HTR-8/SVneo (cell line): ENCODE results near the gene GMEB2.
"Not testable (repeated sequence)": the region's sequence is repeated elsewhere in the genome, so short reads cannot be mapped to it uniquely, and the experiment has no call there.

Source experiments
- DNase-seq: peaks from one replicate; pipeline ENCODE4 v3.0.0; 2011; ENCODE audit warnings: low spot score, mixed read lengths; ENCODE audit not compliant: insufficient read length
- FAIRE-seq: peaks from 2 replicates; lab custom pipeline; 2011; peaks lifted over from hg19 to GRCh38; lab: Jason Lieb, UNC

The GMEB2 gene

DNA sequence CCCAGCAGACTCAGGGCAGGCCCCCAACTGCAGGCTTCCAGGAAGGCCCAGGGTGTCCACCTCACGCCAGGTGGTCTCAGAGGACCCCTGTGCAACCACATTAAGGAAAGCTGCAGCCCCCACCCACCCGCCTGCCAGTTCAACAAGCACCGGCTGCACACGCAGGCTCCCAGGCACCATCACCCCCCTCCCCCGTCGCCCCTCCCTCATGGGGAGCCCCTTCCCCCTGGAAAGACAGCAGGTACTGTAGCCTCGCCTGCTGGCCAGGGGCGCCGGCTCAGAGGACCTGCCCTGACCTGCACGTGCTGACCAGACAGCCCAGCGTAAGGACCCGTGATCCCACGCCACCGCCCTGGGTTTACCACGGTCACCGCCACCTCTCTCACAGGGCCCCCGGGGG is 13.8 kb upstream of the GMEB2 start:
- not testable (repeated sequence) for FAIRE-seq, DNase-seq

DNA sequence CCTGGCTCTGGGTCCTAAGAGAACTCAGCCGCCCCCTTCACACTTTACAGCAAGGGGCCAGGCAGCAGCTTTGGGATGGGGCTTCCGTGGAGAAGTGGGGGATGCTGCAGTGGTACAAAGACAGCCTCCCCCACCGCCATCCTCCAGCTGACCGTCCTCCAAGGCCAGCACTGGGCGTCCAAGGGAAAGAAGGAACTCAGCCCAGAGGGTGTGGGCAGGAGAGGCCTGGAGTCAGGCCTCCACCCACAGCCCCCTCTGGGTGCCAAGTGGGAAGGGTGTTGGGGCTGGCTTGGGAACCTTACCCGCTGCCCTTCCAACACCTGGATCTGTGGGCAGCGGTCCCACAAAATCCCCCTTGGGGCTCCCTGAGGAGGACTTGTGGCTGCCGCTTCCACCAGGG is 13.2 kb upstream of the GMEB2 start:
- FAIRE-seq: peak; percentile 16
- no peak for DNase-seq

DNA sequence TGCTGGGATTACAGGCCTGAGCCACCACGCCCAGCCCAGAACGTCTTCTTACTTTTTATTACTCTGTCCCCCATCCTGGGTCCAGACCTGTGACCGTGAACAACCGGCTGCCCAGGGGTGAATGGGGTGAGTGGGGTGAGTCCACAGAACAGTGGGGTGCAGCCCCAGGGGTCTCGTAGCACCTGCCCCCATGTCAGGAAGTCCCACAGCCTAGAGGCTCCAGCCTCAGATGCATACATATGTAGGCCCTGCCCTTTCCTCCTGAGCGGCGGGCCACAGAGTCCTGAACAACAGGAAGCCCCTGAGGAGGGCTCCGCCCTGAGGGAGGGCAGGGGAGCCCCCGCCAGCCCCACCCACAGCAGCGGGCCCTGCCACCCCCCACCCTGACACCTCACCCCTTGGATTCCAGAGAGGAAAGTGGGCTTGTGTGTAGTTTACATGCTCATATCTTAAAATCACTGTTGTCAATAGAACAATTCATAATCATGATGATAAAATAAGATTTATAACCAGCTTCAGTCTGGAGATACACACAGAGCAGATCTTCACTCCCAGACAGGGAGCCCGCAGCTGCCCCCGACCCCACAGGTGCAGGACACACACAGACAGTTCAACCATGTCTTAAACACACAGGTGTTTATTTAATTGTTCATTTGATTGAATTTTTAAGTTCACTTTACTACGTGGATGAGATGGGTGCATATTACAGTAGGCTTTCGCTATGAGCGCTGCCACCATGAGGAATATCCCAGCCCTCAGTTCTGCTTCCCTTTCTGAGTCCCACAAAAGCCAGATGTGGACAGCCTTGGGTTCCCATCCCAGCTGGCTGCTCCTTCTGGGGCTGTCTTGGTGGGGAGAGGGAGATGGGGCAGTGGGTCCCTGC is 12.4 kb upstream of the GMEB2 start:
- FAIRE-seq (peak; percentile 20), DNase-seq (no peak)

DNA sequence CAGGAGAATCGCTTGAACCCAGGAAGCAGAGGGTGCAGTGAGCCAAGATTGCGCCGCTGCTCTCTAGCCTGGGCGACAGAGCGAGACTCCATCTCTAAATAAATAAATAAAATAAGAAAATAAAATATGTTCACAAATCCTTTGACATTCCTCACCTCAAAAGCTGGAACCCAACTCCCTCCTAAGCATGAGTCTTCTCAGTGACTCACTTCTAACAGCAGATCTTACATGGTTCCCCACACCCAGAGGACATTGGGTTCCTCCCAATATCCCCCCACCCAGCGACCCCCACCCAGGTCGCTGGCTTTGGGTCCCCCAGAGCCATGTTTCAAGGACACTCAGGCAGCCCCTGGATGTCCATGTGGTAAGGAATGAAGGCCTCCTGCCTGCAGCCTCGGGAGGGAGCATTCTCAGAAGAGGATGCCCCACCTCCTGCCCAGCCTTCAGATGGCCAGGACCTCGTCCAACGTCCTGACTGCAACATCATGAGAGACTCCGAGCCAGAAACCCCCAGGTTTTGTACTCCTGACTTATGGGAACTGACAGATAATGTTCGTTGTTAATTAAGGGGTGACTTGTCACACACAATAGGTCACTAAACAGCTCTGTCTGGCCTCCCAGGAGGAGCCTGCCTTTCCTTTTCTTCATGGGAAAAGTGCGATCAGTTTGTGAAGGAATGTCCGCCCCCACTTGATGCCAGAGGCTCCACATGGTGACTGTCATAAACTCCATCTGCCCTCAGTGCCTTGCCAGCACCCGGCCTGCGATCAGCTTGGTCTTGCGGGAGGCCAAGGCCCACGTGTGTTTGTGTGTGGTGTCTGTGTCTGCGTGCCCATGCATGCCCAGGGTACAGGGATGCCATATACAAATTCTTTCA is 10.1 kb upstream of the GMEB2 start:
- FAIRE-seq (peak; percentile 80), DNase-seq (no peak)

DNA sequence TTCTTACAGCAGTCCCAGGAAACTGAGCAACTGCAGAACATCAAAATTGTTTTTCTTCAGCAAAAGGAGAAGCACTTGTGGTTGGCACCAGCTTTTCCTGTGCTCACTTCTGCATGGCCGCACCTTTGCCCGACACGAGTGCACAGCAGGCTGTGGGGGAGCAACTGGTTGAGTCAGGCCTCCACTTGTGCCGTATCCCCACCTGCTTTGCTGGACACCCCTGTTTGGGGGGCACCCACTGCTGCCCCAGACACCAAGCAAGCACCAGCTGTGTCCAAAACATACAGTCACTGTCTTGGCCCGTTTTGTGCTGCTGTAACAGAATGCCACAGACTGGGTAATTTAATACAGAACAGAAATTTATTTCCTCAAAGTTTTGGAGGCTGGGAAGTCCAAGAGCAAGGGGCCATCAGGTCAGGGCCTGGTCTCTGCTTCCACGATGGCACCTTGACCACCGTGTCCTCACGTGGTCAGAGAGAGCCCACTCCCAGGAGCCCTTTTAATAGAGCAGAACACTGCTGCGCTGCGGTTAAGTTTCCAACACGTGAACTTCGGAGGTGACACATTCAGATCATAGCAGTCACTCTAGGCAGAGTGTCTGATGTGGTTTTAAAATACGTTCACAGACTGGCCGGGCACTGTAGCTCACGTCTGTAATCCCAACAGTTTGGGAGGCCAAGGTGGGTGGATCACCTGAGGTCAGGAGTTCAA is 8.7 kb upstream of the GMEB2 start:
- FAIRE-seq: peak; percentile 23
- DNase-seq: no peak

DNA sequence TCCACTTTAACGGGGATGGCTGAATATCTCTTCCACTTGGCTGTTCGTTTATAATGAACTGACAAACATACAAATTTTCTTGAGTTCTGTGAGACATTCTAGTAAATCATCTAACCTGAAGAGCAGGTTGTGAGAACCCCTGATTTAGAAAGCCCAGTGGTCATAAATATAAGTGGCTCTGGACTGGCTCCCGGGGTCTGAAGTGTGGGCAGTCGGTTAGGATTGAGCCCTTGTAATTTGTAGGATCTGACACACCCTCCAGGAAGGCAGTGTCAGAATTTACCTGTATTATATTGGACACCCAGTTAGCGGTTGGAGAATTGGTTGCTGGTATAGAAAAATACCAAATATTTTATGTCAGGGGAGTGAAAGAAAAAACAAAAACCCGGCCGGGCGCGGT is 6.8 kb upstream of the GMEB2 start:
- no peak for DNase-seq

DNA sequence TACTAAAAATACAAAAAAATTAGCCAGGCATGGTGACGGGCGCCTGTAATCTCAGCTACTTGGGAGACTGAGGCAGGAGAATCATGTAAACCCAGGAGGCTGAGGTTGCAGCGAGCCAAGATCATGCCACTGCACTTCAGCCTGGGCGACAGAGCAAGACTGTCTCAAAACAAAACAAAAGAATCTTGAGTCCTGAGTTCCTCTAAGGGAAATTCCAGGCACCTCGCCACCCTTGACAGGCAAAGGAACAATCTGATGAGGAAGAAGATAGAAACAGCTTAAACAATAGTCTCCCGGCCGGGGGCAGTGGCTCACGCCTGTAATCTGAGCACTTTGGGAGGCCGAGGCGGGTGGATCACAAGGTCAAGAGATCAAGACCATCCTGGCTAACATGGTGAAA is 4.5 kb upstream of the GMEB2 start:
- DNase-seq, FAIRE-seq: not testable (repeated sequence)

More for the DNA sequence above, 6.8 kb upstream of the GMEB2 start:
- FAIRE-seq: no peak

DNA sequence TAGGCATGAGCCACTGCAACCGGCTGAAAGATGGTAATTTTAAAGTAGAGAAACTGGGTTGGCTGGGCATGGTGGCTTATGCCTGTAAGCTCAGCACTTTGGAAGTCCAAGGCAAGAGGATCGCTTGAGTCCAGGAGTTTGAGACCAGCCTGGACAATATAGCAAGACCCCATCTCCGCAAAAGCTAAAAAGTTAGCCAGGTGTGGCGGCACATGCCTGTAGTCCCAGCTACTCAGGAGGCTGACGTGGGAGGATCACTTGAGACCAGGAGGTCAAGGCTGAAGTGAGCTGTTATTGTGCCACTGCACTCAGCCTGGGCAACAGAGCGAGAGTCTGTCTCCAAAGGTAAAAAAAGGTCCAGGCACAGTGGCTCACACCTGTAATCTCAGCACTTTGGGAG is 4.1 kb upstream of the GMEB2 start:
- FAIRE-seq, DNase-seq: not testable (repeated sequence)

DNA sequence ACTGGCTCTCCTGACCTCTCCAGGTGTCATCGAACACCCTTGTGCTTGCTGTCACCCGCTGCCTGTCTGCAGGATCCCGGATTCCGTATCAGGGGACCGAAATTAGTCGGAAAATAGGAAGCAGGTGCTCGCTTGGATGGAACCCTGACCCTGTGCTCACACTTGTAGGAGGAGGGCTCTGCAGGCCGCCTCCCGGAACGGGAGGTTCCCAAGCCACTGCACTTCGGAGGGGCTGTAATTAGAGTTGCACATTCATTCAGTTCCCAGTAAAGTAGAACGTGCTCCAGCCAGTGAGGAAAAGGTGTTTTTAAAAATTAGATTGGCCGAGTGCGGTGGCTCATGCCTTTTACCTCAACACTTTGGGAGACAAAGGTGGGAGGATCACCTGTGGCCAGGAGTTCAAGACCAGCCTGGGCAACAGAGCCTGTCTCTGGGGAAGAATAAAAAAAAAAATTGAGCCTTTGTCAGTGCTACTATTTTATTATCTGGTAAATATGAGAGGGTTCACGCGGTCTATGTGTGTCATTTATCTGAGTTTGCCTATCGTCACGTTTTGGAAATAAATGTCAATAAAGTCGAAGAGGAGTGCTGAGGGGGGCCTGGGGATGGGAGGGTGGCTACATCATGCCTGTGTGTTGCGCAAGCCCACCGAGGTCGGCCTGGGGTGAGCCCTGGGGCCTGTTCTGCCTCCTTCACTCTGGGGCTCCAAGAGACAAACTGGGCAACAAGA is 1.5 kb upstream of the GMEB2 start:
- DNase-seq (peak; percentile 81), FAIRE-seq (peak; percentile 31)

DNA sequence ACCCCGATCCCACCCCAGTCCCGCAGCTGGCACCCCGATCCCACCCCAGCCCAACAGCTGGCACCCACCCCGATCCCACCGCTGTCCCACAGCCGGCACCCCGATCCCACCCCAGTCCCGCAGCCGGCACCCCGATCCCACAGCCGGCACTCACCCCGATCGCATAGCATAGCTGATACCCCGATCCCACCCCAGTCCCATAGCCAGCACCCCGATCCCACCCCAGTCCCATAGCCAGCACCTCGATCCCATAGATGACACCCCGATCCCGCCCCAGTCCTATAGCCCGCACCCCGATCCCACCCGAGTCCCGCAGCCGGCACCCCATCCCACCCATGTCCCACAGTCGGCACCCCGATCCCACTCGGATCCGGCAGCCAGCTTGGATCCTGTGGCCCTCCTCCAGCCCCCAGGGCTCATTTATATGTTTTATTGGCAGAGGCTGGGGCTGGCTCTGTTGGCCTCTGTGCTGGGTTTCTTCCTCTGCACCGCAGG is 897 bp upstream of the GMEB2 start:
- DNase-seq (no peak), FAIRE-seq (peak; percentile 49)

DNA sequence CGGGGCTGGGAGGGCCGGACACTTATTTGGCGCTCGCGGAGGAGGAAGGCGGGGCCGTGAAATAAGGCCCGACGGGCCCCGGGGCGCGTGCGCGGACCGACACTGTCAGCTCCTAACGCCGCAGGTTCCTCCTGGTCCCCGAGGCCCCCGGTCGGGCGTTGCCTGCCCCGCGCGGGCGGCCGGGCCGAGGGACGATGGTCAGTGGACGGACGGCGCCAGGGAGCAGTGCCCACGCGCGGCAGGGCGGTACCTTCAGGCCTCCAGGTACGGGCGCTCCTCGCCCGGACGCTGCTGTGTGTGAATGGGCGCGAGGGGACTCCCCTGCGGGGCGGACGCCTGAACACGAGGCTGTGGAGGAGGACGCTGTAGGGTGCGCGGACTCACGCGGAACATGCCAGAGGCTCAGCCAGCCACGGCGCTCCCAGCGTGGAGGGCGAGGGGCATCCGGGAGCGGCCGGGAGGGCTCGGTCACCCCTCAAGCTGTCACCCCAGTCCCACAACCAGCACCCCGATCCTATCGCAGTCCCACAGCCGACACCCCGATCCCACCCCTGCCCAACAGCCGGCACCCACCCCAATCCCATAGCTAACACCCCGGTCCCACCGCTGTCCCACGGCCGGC is 339 bp upstream of the GMEB2 start:
- DNase-seq (peak; percentile 100), FAIRE-seq (peak; percentile 96)

DNA sequence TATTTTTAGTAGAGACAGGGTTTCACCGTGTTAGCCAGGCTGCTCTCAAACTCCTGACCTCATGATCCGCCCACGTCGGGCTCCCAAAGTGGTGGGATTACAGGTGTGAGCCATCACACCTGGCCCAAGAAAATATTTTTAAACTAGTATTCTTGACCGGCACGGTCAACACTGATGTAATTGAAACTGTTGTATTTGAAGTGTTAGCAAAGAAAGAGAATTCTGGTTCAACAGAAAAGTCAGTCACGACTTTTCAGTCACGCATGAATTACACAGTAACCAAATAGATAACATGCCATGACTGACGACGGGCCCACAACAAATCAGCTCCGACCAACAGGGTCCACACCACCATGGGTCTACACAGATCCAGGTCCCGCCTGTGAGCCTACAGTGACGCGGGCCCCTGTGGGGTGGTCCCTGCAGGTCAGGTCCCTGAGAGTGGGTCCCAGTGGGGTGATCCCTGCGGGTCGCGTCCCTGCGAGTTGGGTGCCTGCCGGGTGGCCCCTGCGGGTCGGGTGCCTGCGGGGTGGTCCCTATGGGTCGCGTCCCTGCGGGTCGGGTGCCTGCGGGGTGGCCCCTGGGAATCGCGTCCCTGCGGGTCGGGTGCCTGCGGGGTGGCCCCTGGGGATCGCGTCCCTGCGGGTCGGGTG is 1.0 kb downstream of the GMEB2 start:
- FAIRE-seq (no peak), DNase-seq (no peak)

DNA sequence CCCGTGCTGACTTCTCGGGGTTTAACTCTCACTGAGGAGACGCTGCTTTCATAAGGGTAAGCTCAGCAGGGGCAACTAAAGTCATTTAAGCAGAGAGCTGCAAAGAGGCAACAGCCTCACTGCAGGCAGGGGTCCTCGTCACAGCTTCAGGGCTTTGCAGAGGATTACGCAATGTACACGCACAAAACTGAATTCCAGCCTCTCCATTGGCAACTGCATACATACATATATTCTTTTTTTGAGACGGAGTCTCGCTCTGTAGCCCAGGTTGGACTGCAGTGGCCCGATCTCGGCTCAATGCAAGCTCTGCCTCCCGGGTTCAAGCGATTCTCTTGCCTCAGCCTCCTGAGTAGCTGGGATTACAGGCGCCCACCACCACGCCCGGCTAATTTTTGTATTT is 2.4 kb downstream of the GMEB2 start:
- peak; percentile 70 for DNase-seq
- FAIRE-seq: no peak

DNA sequence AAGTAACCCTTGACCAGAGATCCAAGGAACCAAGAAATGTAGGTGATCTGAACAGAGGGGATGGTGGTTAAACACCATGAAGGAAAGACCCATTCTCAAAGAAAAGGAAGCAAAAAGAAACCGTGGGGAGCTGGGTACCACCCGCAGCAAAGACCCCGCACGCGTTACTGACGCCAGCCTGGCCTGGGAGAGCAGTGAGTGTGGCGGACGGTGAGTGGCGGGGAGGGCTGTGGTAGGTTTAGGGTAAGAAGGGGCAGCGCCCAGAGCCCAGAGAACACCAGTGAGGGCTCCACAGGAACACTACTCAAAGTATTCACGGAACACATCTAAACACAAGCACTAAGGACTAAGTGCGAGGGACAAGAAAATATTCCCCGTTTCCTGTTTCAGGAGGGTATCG is 4.2 kb downstream of the GMEB2 start:
- no peak for DNase-seq
- no peak for FAIRE-seq

DNA sequence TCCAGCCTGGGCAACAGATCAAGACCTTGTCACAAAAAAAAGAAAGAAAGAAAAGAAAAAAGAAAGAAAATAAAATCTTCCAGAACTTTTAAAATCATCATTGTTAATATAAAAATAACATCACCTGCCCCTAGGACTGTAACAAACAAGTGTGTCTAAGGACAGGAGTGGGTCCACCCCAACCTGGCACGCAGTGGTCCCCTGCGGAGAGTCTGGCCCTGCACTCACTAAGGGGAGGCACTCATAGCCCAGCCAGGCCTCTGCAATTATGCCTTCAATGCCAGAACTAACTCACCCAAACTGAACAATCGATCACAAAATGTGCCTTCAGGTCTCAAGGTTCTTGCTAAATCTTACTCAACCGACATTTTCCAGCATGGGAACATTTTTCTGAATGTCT is 4.8 kb downstream of the GMEB2 start:
- no peak for DNase-seq
- no peak for FAIRE-seq

DNA sequence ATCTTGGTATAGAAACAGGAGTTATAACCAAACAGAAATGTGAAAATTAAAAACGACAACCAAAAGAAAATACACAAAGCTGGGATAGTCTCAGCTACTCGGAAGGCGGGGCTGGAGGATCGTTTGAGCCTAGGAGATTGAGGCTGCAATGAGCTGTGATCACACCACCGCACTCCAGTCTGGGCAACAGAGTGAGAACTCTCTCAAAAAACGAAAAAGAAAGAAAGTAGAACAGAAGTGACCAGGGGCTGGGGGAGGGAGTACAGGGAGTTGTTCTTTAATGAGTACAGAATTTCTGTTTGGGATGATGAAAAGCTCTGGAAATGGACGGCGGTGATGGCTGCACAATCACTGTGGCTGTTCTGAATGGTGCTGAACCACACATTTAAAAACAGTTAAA is 5.9 kb downstream of the GMEB2 start:
- DNase-seq: no peak
- no peak for FAIRE-seq

DNA sequence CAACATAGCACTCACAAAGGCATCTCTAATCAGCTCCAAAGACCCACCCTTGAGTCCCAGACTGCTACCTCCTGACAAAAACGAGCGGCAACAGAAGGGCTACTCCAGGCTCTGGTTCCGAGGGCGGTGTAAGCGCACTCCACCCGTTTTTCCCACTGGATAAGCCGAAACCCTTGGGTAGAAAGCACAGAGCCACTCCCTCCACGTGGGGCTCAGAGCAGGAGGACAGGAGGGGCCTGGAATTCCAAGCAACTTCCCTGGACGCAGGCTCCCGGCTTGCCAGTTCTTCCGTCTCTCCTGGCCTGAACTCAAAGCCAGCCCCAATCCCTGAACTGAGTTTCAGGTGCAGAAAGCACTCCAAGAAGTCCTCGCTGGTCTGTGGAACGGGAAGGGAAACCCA is 7.4 kb downstream of the GMEB2 start:
- FAIRE-seq (no peak), DNase-seq (no peak)

DNA sequence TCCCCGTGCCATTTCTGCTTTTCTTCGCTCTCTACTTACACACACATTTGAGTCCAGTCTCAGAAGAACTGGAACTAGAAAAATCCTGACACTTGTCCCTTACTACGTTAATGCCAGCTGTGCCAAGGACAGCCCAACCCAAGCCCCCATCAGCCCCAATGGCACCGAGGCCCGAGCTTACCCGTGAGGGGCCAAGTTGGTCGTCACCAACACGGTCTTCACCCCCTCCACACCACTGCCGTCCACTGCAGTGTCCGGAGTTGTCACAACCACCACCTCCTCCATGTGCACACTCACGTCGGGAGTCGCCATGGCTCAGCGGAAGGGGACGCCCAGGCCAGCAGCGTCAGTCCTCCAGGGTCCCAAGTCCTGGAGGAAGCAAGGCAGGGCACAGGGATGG is 7.8 kb downstream of the GMEB2 start:
- FAIRE-seq (peak; percentile 80), DNase-seq (no peak)
